Measurements from ENCODE around the gene PRRC2C. TPM values are rescaled to one million over a fixed set of nuclear protein-coding genes. Genes with fewer than 3 reads are reported as not detected.

PRRC2C gene
- total RNA-seq, 1 experiment from 2014 or later, result 222 TPM

- Histone ChIP-seq H3K9me3 (ENCODE audit: low read depth, low read length, poor library complexity, severe bottlenecking) (no peaks in the 10 kb centered on the region), H3K27me3 (replicated peaks; ENCODE audit: insufficient read depth, low read depth, low read length, poor library complexity) (no peaks in the 10 kb centered on the region), H3K4me1 (ENCODE audit: insufficient read depth, low read length, poor library complexity, severe bottlenecking) (no peaks in the 10 kb centered on the region), H3K36me3 (ENCODE audit: insufficient read depth, low read length, poor library complexity, severe bottlenecking) (peaks cover 90% of the 10 kb centered on the region), H3K4me3 (ENCODE audit: low read depth, low read length, poor library complexity, severe bottlenecking) (no peak overlapping the region), H3K27ac (ENCODE audit: low read depth, low read length, poor library complexity, severe bottlenecking) (no peak overlapping the region)
- BruUV-seq (replicated peaks), result no TSS peak
- POLR2A ChIA-PET (ENCODE audit: low non-redundant PET), result no interaction called here
- TF ChIP-seq CTCF (conservative IDR thresholded peaks at IDR 0.05; ENCODE audit: low read depth, low read length) (no peak), EZH2 (IDR thresholded peaks at IDR 0.05; ENCODE audit: borderline replicate concordance, low read depth, low read length, poor library complexity, severe bottlenecking) (no peak)
- intact Hi-C loops (cut with micrococcal nuclease; ENCODE audit: unreplicated experiment), result no loop called here
- DNase-seq (ENCODE audit: low spot score), result no peak
- CTCF ChIA-PET, result no interaction called here
Measured at GRCh38 chr1:171581226-171581625, 95.9 kb downstream of the PRRC2C start.

GRCh38 chr1:171581766-171582165, 96.4 kb downstream of the PRRC2C start:
- peaks cover 87% of the 10 kb centered on the region for H3K36me3 ChIP-seq (ENCODE audit: insufficient read depth, low read length, poor library complexity, severe bottlenecking)
- POLR2A ChIA-PET (ENCODE audit: low non-redundant PET), result no interaction called here
- no peaks in the 10 kb centered on the region for H3K4me1 ChIP-seq (ENCODE audit: insufficient read depth, low read length, poor library complexity, severe bottlenecking)
- intact Hi-C loops (cut with micrococcal nuclease; ENCODE audit: unreplicated experiment), result no loop called here
- CTCF ChIA-PET, result no interaction called here
- TF ChIP-seq EZH2 (IDR thresholded peaks at IDR 0.05; ENCODE audit: borderline replicate concordance, low read depth, low read length, poor library complexity, severe bottlenecking) (no peak), CTCF (conservative IDR thresholded peaks at IDR 0.05; ENCODE audit: low read depth, low read length) (no peak)
- no TSS peak for BruUV-seq (replicated peaks)
- H3K9me3 ChIP-seq (ENCODE audit: low read depth, low read length, poor library complexity, severe bottlenecking), result no peaks in the 10 kb centered on the region
- DNase-seq (ENCODE audit: low spot score), result no peak
- no peak overlapping the region for H3K27ac ChIP-seq (ENCODE audit: low read depth, low read length, poor library complexity, severe bottlenecking)
- H3K4me3 ChIP-seq (ENCODE audit: low read depth, low read length, poor library complexity, severe bottlenecking), result no peak overlapping the region
- H3K27me3 ChIP-seq (replicated peaks; ENCODE audit: insufficient read depth, low read depth, low read length, poor library complexity), result no peaks in the 10 kb centered on the region

- Histone ChIP-seq H3K4me1 (ENCODE audit: insufficient read depth, low read length, poor library complexity, severe bottlenecking) (no peaks in the 10 kb centered on the region), H3K9me3 (ENCODE audit: low read depth, low read length, poor library complexity, severe bottlenecking) (no peaks in the 10 kb centered on the region), H3K36me3 (ENCODE audit: insufficient read depth, low read length, poor library complexity, severe bottlenecking) (peaks cover 87% of the 10 kb centered on the region), H3K27ac (ENCODE audit: low read depth, low read length, poor library complexity, severe bottlenecking) (no peak overlapping the region), H3K27me3 (replicated peaks; ENCODE audit: insufficient read depth, low read depth, low read length, poor library complexity) (no peaks in the 10 kb centered on the region), H3K4me3 (ENCODE audit: low read depth, low read length, poor library complexity, severe bottlenecking) (no peak overlapping the region)
- ChIA-PET CTCF (no interaction called here), POLR2A (ENCODE audit: low non-redundant PET) (no interaction called here)
- BruUV-seq (replicated peaks), result no TSS peak
- TF ChIP-seq CTCF (conservative IDR thresholded peaks at IDR 0.05; ENCODE audit: low read depth, low read length) (no peak), EZH2 (IDR thresholded peaks at IDR 0.05; ENCODE audit: borderline replicate concordance, low read depth, low read length, poor library complexity, severe bottlenecking) (no peak)
- intact Hi-C loops (cut with micrococcal nuclease; ENCODE audit: unreplicated experiment), result no loop called here
- no peak for DNase-seq (ENCODE audit: low spot score)
Measured at GRCh38 chr1:171582589-171582988, 97.3 kb downstream of the PRRC2C start.

All from A673 (cell line).